A172 (cell line): ENCODE results near the gene KLHL3. TPM values are rescaled to one million over a fixed set of nuclear protein-coding genes. Genes with fewer than 3 reads are reported as not detected.

Experiments
- DNase-seq: peaks from one replicate; pipeline ENCODE4 v3.0.0-alpha.2; 2015; ENCODE audit warnings: low spot score
- total RNA-seq: library from RNA; depleted of rRNA; stranded (reverse); fragments of >200 nt; shearing (Covaris generic); gene quantifications from 2 replicates; pipeline ENCODE4 v1.2.3, GENCODE V29; 2014; rRNA removed

The KLHL3 gene
- total RNA-seq, 1 experiment from 2014 or later = 0.43 TPM

GRCh38 chr5:137581776-137582175 lies 154.1 kb downstream of the KLHL3 start:
- no peak for DNase-seq

- no peak for DNase-seq
Observed at GRCh38 chr5:137580030-137580429, 155.9 kb downstream of the KLHL3 start.

- peak; percentile 87 for DNase-seq
Observed at GRCh38 chr5:137575847-137576246, 160.0 kb downstream of the KLHL3 start.

GRCh38 chr5:137575211-137575610 lies 160.7 kb downstream of the KLHL3 start:
- no peak for DNase-seq

GRCh38 chr5:137573376-137573775 lies 162.5 kb downstream of the KLHL3 start:
- DNase-seq = no peak

- peak; percentile 19 for DNase-seq
Observed at GRCh38 chr5:137572042-137572695, 163.7 kb downstream of the KLHL3 start.

- DNase-seq = no peak
Observed at GRCh38 chr5:137570070-137570469, 165.8 kb downstream of the KLHL3 start.

Other genes starting within 250 kb of the KLHL3 start
- gene SPOCK1, start 236.8 kb downstream of the KLHL3 start, total RNA-seq = 4.5 and 6.5 TPM in 2 replicates
- 10.2 and 13.5 TPM in 2 replicates for gene HNRNPA0, start 18.3 kb upstream of the KLHL3 start, total RNA-seq
- not detected in 2 replicates for gene MYOT, start 131.8 kb upstream of the KLHL3 start, total RNA-seq
- not detected in 2 replicates for gene PKD2L2, start 153.4 kb upstream of the KLHL3 start, total RNA-seq